ENCODE data around the gene KRTAP1-5. TPM values are rescaled to one million over a fixed set of nuclear protein-coding genes. Genes with fewer than 3 reads are reported as not detected.

KRTAP1-5 gene
- total and polyA plus RNA-seq, 2 experiments from 2014 or later, result not detected

DNA sequence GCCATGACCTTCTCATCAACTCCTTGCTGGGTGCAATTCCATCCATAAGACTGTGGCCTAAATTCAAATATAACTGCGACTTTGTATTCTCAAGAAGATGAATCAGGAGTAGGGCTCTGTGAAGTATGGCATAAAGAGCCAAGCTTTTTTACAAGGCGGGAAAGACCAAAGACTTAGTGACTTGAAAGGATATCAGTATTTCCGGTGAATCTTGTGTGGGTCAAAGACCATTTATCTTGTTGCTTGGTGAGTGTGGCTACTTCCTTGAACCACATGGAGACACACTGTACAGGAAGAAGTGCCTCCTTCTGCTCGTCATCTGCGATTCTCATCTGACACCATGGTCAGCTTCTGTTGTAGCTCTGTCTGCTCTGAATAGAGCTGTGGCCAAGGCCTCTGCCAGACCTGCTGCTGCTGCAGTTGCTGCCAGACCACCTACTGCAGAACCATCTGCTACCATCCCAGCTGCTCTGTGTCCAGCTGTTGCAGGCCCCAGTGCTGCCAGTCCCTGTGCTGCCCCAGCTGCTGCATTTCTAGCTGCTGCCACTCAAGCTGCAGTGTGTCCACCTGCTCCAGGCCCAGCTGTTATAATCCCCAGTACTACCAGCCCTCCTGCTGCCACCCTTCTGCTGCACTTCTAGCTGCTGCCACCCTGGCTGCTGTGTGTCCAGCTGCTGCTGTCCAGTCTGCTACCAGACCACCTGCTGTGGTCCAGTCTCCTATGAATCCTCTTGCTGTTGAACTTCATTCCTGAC, 44.8 kb upstream of the KRTAP1-5 start:
- Mint-ChIP-seq H3K4me3 (no peak overlapping the region), H3K27me3 (ENCODE audit: insufficient read depth, low read depth, poor library complexity) (no peaks in the 10 kb centered on the region), H3K4me1 (no peaks in the 10 kb centered on the region), H3K36me3 (ENCODE audit: low read depth) (no peaks in the 10 kb centered on the region), H3K27ac (no peak overlapping the region), H3K9me3 (no peaks in the 10 kb centered on the region; the same call in 2 of the 3 replicates)
- Histone ChIP-seq H3K79me2 (replicated peaks; ENCODE audit: insufficient read depth) (no peaks in the 10 kb centered on the region), H3K9me2 (ENCODE audit: insufficient read depth) (no peaks in the 10 kb centered on the region; the same call in none of the 2 replicates), H3F3A (replicated peaks; ENCODE audit: low read depth) (no peaks in the 10 kb centered on the region), H3K4me3 (no peak overlapping the region), H2AFZ (no peak overlapping the region), H4K20me1 (replicated peaks; ENCODE audit: insufficient read depth) (no peaks in the 10 kb centered on the region), H3K27me3 (ENCODE audit: insufficient read depth) (no peaks in the 10 kb centered on the region), H3K4me1 (ENCODE audit: insufficient read depth) (no peaks in the 10 kb centered on the region), H3K27ac (ENCODE audit: low read depth) (no peak overlapping the region), H3K4me2 (no peak overlapping the region), H3K36me3 (ENCODE audit: insufficient read depth) (no peaks in the 10 kb centered on the region)
- DNase-seq (ENCODE audit: low spot score) (no peak), ATAC-seq (no peak)
- TF ChIP-seq ZNF331 (CRISPR knock-in tag; IDR thresholded peaks at IDR 0.05; ENCODE audit: low read depth) (no peak), NANOG (IDR thresholded peaks at IDR 0.05; ENCODE audit: borderline replicate concordance) (no peak), CREB1 (CRISPR knock-in tag; IDR thresholded peaks at IDR 0.05; ENCODE audit: low read depth) (no peak), JUNB (IDR thresholded peaks at IDR 0.05; ENCODE audit: unreplicated experiment) (no peak), POLR2AphosphoS5 (IDR thresholded peaks at IDR 0.05; ENCODE audit: low read depth) (no peak), EZH2 (IDR thresholded peaks at IDR 0.05; ENCODE audit: low read depth, unreplicated experiment) (no peak), STAT1 (IDR thresholded peaks at IDR 0.05; ENCODE audit: unreplicated experiment) (no peak), ZNF114 (CRISPR knock-in tag; IDR thresholded peaks at IDR 0.05) (no peak), EZH2phosphoT487 (IDR thresholded peaks at IDR 0.05; ENCODE audit: unreplicated experiment) (no peak)
- TF ChIP-seq, protein P1, sequence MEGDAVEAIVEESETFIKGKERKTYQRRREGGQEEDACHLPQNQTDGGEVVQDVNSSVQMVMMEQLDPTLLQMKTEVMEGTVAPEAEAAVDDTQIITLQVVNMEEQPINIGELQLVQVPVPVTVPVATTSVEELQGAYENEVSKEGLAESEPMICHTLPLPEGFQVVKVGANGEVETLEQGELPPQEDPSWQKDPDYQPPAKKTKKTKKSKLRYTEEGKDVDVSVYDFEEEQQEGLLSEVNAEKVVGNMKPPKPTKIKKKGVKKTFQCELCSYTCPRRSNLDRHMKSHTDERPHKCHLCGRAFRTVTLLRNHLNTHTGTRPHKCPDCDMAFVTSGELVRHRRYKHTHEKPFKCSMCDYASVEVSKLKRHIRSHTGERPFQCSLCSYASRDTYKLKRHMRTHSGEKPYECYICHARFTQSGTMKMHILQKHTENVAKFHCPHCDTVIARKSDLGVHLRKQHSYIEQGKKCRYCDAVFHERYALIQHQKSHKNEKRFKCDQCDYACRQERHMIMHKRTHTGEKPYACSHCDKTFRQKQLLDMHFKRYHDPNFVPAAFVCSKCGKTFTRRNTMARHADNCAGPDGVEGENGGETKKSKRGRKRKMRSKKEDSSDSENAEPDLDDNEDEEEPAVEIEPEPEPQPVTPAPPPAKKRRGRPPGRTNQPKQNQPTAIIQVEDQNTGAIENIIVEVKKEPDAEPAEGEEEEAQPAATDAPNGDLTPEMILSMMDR (conservative IDR thresholded peaks at IDR 0.05; ENCODE audit: low read depth in 2 of 2), result no peak
- TF ChIP-seq, protein P2, sequence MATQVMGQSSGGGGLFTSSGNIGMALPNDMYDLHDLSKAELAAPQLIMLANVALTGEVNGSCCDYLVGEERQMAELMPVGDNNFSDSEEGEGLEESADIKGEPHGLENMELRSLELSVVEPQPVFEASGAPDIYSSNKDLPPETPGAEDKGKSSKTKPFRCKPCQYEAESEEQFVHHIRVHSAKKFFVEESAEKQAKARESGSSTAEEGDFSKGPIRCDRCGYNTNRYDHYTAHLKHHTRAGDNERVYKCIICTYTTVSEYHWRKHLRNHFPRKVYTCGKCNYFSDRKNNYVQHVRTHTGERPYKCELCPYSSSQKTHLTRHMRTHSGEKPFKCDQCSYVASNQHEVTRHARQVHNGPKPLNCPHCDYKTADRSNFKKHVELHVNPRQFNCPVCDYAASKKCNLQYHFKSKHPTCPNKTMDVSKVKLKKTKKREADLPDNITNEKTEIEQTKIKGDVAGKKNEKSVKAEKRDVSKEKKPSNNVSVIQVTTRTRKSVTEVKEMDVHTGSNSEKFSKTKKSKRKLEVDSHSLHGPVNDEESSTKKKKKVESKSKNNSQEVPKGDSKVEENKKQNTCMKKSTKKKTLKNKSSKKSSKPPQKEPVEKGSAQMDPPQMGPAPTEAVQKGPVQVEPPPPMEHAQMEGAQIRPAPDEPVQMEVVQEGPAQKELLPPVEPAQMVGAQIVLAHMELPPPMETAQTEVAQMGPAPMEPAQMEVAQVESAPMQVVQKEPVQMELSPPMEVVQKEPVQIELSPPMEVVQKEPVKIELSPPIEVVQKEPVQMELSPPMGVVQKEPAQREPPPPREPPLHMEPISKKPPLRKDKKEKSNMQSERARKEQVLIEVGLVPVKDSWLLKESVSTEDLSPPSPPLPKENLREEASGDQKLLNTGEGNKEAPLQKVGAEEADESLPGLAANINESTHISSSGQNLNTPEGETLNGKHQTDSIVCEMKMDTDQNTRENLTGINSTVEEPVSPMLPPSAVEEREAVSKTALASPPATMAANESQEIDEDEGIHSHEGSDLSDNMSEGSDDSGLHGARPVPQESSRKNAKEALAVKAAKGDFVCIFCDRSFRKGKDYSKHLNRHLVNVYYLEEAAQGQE (IDR thresholded peaks at IDR 0.05; ENCODE audit: unreplicated experiment), result no peak
- TF ChIP-seq, protein P3, sequence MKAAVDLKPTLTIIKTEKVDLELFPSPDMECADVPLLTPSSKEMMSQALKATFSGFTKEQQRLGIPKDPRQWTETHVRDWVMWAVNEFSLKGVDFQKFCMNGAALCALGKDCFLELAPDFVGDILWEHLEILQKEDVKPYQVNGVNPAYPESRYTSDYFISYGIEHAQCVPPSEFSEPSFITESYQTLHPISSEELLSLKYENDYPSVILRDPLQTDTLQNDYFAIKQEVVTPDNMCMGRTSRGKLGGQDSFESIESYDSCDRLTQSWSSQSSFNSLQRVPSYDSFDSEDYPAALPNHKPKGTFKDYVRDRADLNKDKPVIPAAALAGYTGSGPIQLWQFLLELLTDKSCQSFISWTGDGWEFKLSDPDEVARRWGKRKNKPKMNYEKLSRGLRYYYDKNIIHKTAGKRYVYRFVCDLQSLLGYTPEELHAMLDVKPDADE (IDR thresholded peaks at IDR 0.05), result no peak
- TF ChIP-seq, protein P4, sequence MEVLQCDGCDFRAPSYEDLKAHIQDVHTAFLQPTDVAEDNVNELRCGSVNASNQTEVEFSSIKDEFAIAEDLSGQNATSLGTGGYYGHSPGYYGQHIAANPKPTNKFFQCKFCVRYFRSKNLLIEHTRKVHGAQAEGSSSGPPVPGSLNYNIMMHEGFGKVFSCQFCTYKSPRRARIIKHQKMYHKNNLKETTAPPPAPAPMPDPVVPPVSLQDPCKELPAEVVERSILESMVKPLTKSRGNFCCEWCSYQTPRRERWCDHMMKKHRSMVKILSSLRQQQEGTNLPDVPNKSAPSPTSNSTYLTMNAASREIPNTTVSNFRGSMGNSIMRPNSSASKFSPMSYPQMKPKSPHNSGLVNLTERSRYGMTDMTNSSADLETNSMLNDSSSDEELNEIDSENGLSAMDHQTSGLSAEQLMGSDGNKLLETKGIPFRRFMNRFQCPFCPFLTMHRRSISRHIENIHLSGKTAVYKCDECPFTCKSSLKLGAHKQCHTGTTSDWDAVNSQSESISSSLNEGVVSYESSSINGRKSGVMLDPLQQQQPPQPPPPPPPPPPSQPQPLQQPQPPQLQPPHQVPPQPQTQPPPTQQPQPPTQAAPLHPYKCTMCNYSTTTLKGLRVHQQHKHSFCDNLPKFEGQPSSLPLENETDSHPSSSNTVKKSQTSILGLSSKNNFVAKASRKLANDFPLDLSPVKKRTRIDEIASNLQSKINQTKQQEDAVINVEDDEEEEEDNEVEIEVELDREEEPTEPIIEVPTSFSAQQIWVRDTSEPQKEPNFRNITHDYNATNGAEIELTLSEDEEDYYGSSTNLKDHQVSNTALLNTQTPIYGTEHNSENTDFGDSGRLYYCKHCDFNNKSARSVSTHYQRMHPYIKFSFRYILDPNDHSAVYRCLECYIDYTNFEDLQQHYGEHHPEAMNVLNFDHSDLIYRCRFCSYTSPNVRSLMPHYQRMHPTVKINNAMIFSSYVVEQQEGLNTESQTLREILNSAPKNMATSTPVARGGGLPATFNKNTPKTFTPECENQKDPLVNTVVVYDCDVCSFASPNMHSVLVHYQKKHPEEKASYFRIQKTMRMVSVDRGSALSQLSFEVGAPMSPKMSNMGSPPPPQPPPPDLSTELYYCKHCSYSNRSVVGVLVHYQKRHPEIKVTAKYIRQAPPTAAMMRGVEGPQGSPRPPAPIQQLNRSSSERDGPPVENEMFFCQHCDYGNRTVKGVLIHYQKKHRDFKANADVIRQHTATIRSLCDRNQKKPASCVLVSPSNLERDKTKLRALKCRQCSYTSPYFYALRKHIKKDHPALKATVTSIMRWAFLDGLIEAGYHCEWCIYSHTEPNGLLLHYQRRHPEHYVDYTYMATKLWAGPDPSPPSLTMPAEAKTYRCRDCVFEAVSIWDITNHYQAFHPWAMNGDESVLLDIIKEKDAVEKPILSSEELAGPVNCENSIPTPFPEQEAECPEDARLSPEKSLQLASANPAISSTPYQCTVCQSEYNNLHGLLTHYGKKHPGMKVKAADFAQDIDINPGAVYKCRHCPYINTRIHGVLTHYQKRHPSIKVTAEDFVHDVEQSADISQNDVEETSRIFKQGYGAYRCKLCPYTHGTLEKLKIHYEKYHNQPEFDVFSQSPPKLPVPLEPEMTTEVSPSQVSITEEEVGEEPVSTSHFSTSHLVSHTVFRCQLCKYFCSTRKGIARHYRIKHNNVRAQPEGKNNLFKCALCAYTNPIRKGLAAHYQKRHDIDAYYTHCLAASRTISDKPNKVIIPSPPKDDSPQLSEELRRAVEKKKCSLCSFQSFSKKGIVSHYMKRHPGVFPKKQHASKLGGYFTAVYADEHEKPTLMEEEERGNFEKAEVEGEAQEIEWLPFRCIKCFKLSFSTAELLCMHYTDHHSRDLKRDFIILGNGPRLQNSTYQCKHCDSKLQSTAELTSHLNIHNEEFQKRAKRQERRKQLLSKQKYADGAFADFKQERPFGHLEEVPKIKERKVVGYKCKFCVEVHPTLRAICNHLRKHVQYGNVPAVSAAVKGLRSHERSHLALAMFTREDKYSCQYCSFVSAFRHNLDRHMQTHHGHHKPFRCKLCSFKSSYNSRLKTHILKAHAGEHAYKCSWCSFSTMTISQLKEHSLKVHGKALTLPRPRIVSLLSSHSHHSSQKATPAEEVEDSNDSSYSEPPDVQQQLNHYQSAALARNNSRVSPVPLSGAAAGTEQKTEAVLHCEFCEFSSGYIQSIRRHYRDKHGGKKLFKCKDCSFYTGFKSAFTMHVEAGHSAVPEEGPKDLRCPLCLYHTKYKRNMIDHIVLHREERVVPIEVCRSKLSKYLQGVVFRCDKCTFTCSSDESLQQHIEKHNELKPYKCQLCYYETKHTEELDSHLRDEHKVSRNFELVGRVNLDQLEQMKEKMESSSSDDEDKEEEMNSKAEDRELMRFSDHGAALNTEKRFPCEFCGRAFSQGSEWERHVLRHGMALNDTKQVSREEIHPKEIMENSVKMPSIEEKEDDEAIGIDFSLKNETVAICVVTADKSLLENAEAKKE (CRISPR knock-in tag; IDR thresholded peaks at IDR 0.05), result no peak

Measured in GM23338 (cell line).